ENCODE data around the gene MTMR3. TPM values are rescaled to one million over a fixed set of nuclear protein-coding genes. Genes with fewer than 3 reads are reported as not detected.

Gene MTMR3
- total and polyA plus RNA-seq, 2 of the 8 experiments (the other 6 are each of a cell fraction or from before 2014, with no cell fraction given): 16.9 to 18.5 TPM

- Histone ChIP-seq H3K79me2 (ENCODE audit: control insufficient read depth in 1 of 2, insufficient read depth in 2 of 2, low read length in 2 of 2) (no peaks in the 10 kb centered on the region), H3K18ac (ENCODE audit: extremely low read depth, low read length) (no peak overlapping the region), H3K79me1 (ENCODE audit: low read depth, low read length) (no peaks in the 10 kb centered on the region), H3K27me3 (replicated peaks in 1 of 4; ENCODE audit: control insufficient read depth in 3 of 4, extremely low read depth in 1 of 4, insufficient read depth in 3 of 4, low read length in 3 of 4) (no peaks in the 10 kb centered on the region), H3K9ac (replicated peaks in 1 of 4; ENCODE audit: extremely low read depth in 1 of 4, low read depth in 3 of 4, low read length in 3 of 4) (no peak overlapping the region), H4K5ac (ENCODE audit: insufficient read length, low read depth, low read length) (no peak overlapping the region), H3K4ac (replicated peaks; ENCODE audit: insufficient read length, low read depth, low read length) (no peak overlapping the region), H3K56ac (replicated peaks; ENCODE audit: insufficient read length, low read depth, low read length) (no peak overlapping the region), H2AFZ (ENCODE audit: low read length) (no peak overlapping the region), H3K9me3 (ENCODE audit: insufficient read depth in 2 of 2, low read depth in 1 of 2, low read length in 1 of 2) (no peaks in the 10 kb centered on the region), H3K4me3 (ENCODE audit: extremely low read depth in 1 of 4, insufficient read depth in 2 of 4, low read depth in 3 of 4, low read length in 4 of 4) (no peak overlapping the region), H2BK20ac (ENCODE audit: low read length) (no peak overlapping the region), H4K8ac (ENCODE audit: extremely low read depth, insufficient read depth, low read length) (no peak overlapping the region), H2AK5ac (ENCODE audit: low read depth, low read length) (no peak overlapping the region), H4K91ac (replicated peaks; ENCODE audit: insufficient read length, low read length) (no peak overlapping the region), H2BK12ac (ENCODE audit: low read depth, low read length) (no peak overlapping the region), H3K14ac (ENCODE audit: insufficient read length) (no peak overlapping the region), H3K36me3 (ENCODE audit: control insufficient read depth in 2 of 4, insufficient read depth in 4 of 4, low read length in 3 of 4) (peaks cover 4 to 25% (median 11%) of the 10 kb centered on the region in 4 experiments; a peak in 6 of 8 replicates), H3K4me2 (ENCODE audit: insufficient read depth in 1 of 2, low read depth in 2 of 2, low read length in 2 of 2) (no peak overlapping the region), H3K4me1 (replicated peaks in 1 of 4; ENCODE audit: control insufficient read depth in 3 of 4, insufficient read depth in 4 of 4, low read length in 3 of 4) (no peaks in the 10 kb centered on the region), H3K27ac (ENCODE audit: low read depth, low read length) (no peak overlapping the region), H3K23me2 (ENCODE audit: low read depth, low read length) (no peaks in the 10 kb centered on the region), H3K23ac (ENCODE audit: insufficient read length) (no peak overlapping the region), H2BK120ac (replicated peaks; ENCODE audit: low read depth, low read length) (no peak overlapping the region), H4K20me1 (replicated peaks in 1 of 2; ENCODE audit: control insufficient read depth in 1 of 2, insufficient read depth in 2 of 2, low read length in 2 of 2) (peaks cover 0 to 2% of the 10 kb centered on the region in 2 experiments), H2BK5ac (ENCODE audit: low read depth, low read length) (no peak overlapping the region), H2BK15ac (ENCODE audit: low read length) (no peak overlapping the region)
- TF ChIP-seq YY1 (IDR thresholded peaks at IDR 0.05; ENCODE audit: low read depth, low read length) (no peak), ZNF274 (IDR thresholded peaks at IDR 0.05; ENCODE audit: borderline replicate concordance, extremely low read depth, low read length) (no peak), TEAD4 (IDR thresholded peaks at IDR 0.05; ENCODE audit: low read depth, low read length) (no peak), EZH2 (IDR thresholded peaks at IDR 0.05; ENCODE audit: low read depth, low read length, severe bottlenecking) (no peak), SAP30 (IDR thresholded peaks at IDR 0.05; ENCODE audit: insufficient read depth, insufficient replicate concordance, low read length) (no peak), JUND (IDR thresholded peaks at IDR 0.05; ENCODE audit: low read length) (no peak), CBX8 (IDR thresholded peaks at IDR 0.05; ENCODE audit: borderline replicate concordance, low read depth, low read length) (no peak)
- CTCF ChIA-PET (ENCODE audit: partially characterized antibody): interaction anchor here (1.1 kb wide), 1 partner anchor 20 kb away, joined by 3 read pairs; no protein-coding TSS in a partner anchor
- FAIRE-seq (no peak), DNase-seq (ENCODE audit: low read depth in 1 of 2, low spot score in 2 of 2) (no peak)
- POLR2A ChIA-PET (ENCODE audit: partially characterized antibody): no interaction called here
- 85% methylated on average over 2 of the region's 2 CpGs; no CpG with 5 or more reads in 1 of the 2 experiments for WGBS, 2 experiments (ENCODE audit: extremely low coverage in 1 of 2, insufficient coverage in 1 of 2, insufficient read length in 1 of 2, insufficient replicate concordance in 2 of 2, low coverage in 1 of 2, low lambda C conversion rate in 2 of 2, missing lambda C conversion rate in 1 of 2)
Measured at GRCh38 chr22:30026756-30027155, 143.8 kb downstream of the MTMR3 start.
